Naive thymus-derived CD4-positive, alpha-beta T cell (primary cell): Measurements from ENCODE around the gene TRAPPC11. TPM values are rescaled to one million over a fixed set of nuclear protein-coding genes. Genes with fewer than 3 reads are reported as not detected.

Experiments used
- ATAC-seq: fragments of 150-1000 bp; cut with Tn5 transposase; 2 replicates; pipeline ENCODE4 v1.10.0; 2021; ENCODE audit warnings: mild to moderate bottlenecking, moderate library complexity
- CTCF ChIA-PET: fragments of 350-600 bp; sonication (Branson Sonifier 250); formaldehyde crosslinking; loops from one replicate; lab custom pipeline; 2021; ENCODE audit warnings: antibody characterized with exemption; lab: Charles Lee
- POLR2A ChIA-PET: fragments of 350-600 bp; sonication (Branson Sonifier 250); formaldehyde crosslinking; loops from one replicate; lab custom pipeline; 2021; ENCODE audit warnings: antibody characterized with exemption, inconsistent platforms; lab: Charles Lee
- DNase-seq, 9 donors: peaks; one replicate each; pipeline versions ENCODE4 v3.0.0 to v3.0.0-alpha.2; 2020 to 2022; ENCODE audit warnings: mixed read lengths in 1 of 9
- H3K27ac ChIP-seq: one replicate; pipeline ENCODE4 v1.7.0; 2013; ENCODE audit warnings: mild to moderate bottlenecking, low read depth, low read length, moderate library complexity
- H3K27me3 ChIP-seq, 2 donors: one replicate each; pipeline ENCODE4 v1.7.0; 2013; ENCODE audit warnings: low read length in 2 of 2, mild to moderate bottlenecking in 2 of 2, moderate library complexity in 2 of 2; ENCODE audit not compliant: control insufficient read depth in 2 of 2, insufficient read depth in 2 of 2
- H3K36me3 ChIP-seq, 3 experiments: 1 replicate in 2 of 3; 2 replicates in 1 of 3; pipeline ENCODE4 v1.7.0; 2013; ENCODE audit warnings: low read length in 3 of 3, mild to moderate bottlenecking in 3 of 3, moderate library complexity in 1 of 3; ENCODE audit not compliant: insufficient read depth in 3 of 3, control insufficient read depth in 2 of 3
- H3K4me1 ChIP-seq, 2 donors: one replicate each; pipeline ENCODE4 v1.7.0; 2013; ENCODE audit warnings: low read length in 2 of 2, mild to moderate bottlenecking in 2 of 2, moderate library complexity in 1 of 2; ENCODE audit not compliant: control insufficient read depth in 2 of 2, insufficient read depth in 2 of 2
- H3K4me3 ChIP-seq: 2 replicates; pipeline ENCODE4 v1.7.0; 2013; ENCODE audit warnings: mild to moderate bottlenecking, low read length
- H3K9me3 ChIP-seq, 3 experiments: 1 replicate in 2 of 3; 2 replicates in 1 of 3; pipeline ENCODE4 v1.7.0; 2013; ENCODE audit warnings: low read length in 3 of 3; ENCODE audit not compliant: control insufficient read depth in 2 of 3
- H3K27ac Mint-ChIP-seq, 9 donors: one replicate each; pipeline ENCODE4 v1.8.0; 2020 to 2022; ENCODE audit warnings: mixed read lengths in 9 of 9, mild to moderate bottlenecking in 8 of 9, moderate library complexity in 5 of 9, inconsistent platforms in 2 of 9
- H3K27me3 Mint-ChIP-seq, 5 donors: one replicate each; pipeline ENCODE4 v1.8.0; 2021 to 2022; ENCODE audit warnings: mixed read lengths in 5 of 5, mild to moderate bottlenecking in 1 of 5
- H3K36me3 Mint-ChIP-seq, 5 donors: one replicate each; pipeline ENCODE4 v1.8.0; 2020 to 2022; ENCODE audit warnings: mixed read lengths in 5 of 5, mild to moderate bottlenecking in 3 of 5, inconsistent platforms in 1 of 5
- H3K4me1 Mint-ChIP-seq, 7 donors: one replicate each; pipeline ENCODE4 v1.8.0; 2020 to 2022; ENCODE audit warnings: mixed read lengths in 7 of 7, mild to moderate bottlenecking in 3 of 7, inconsistent platforms in 1 of 7
- H3K4me3 Mint-ChIP-seq, 10 donors: one replicate each; pipeline ENCODE4 v1.8.0; 2020 to 2022; ENCODE audit warnings: mild to moderate bottlenecking in 10 of 10, mixed read lengths in 10 of 10, moderate library complexity in 6 of 10, inconsistent platforms in 2 of 10
- H3K9me3 Mint-ChIP-seq, 11 donors: one replicate each; pipeline ENCODE4 v1.8.0; 2020 to 2022; ENCODE audit warnings: mixed read lengths in 11 of 11, mild to moderate bottlenecking in 4 of 11, inconsistent platforms in 1 of 11, moderate library complexity in 1 of 11
- intact Hi-C, 2 donors: fragments of 100-400 bp; cut with micrococcal nuclease; formaldehyde crosslinking; loops; one replicate each; pipeline ENCODE4 v1.15.1; 2023
- polyA plus RNA-seq, 2 donors: library from polyadenylated mRNA; unstranded; fragments of 300-500 nt; fragmentation: Illumina TruSeq; gene quantifications; one replicate each; pipeline ENCODE4 v1.2.3, GENCODE V29; 2021
- total RNA-seq, 6 experiments: library from RNA in 5 of 6; stranded (reverse) in 5 of 6; gene quantifications; 1 replicate in 5 of 6; 2 replicates in 1 of 6; pipeline ENCODE4 v1.2.3 and lab custom pipeline; 2021 to 2026

The TRAPPC11 gene
- total and polyA plus RNA-seq, 7 experiments from 2014 or later = 20.1 to 48.8 (median 33.6) TPM

DNA sequence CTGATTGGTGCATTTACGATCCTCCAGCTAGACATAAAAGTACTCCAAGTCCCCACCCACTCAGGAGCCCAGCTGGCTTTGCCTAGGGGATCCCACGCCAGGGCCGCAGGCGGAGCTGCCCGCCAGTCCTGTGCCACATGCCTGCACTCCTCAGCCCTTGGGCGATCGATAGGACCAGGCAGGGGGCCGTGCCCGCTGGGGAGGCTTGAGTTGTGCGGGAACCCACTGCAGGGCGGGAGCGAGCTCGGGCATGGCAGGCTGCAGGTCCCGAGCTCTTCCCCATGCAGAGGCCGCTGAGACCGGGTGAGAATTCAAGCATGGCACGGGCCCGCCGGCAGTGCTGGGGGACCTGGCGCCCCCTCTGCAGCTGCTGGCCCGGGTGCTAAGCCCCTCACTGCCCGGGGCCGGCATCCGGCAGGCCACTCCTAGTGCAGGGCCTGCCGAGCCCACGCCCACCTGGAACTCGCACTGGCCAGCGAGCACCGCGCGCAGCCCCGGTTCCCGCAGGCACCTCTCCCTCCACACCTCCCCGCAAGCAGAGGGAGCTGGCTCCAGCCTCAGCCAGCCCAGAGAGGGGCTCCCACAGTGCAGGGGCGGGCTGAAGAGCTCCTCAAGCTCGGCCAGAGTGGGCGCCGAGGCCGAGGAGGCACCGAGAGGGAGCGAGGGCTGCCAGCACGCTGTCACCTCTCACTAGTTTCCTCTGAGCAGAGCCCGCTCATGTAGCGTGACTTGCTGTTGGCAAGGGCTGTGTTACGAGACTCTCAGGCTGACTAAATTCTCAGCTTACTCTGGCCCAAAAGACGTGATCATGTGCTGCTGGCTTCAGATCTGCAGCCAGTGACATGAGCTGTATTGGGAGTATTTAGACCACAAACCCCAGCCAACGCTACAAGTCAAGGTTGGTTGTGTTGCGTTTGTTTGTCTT lies 87.5 kb downstream of the TRAPPC11 start:
- no peak overlapping the region for H3K4me3 Mint-ChIP-seq
- peaks cover 0 to 5% (median 0%) of the 10 kb centered on the region in 11 donors for H3K9me3 Mint-ChIP-seq
- no peak overlapping the region for H3K27ac Mint-ChIP-seq
- intact Hi-C loops = no loop called here
- DNase-seq (no peak), ATAC-seq (no peak)
- no peak overlapping the region for H3K27ac ChIP-seq
- no peaks in the 10 kb centered on the region for H3K4me1 ChIP-seq
- H3K4me3 ChIP-seq = no peak overlapping the region
- H3K36me3 ChIP-seq = no peaks in the 10 kb centered on the region
- POLR2A ChIA-PET = no interaction called here
- no peaks in the 10 kb centered on the region for H3K27me3 ChIP-seq
- CTCF ChIA-PET = no interaction called here
- no peaks in the 10 kb centered on the region for H3K4me1 Mint-ChIP-seq
- no peaks in the 10 kb centered on the region for H3K9me3 ChIP-seq
- H3K36me3 Mint-ChIP-seq = no peaks in the 10 kb centered on the region
- H3K27me3 Mint-ChIP-seq = peaks cover 5 to 22% (median 10%) of the 10 kb centered on the region in 5 donors

- Histone ChIP-seq H3K36me3 (no peaks in the 10 kb centered on the region), H3K9me3 (no peaks in the 10 kb centered on the region), H3K27me3 (no peaks in the 10 kb centered on the region), H3K27ac (no peak overlapping the region), H3K4me3 (no peak overlapping the region), H3K4me1 (no peaks in the 10 kb centered on the region)
- Mint-ChIP-seq H3K9me3 (peaks cover 0 to 5% (median 0%) of the 10 kb centered on the region in 11 donors), H3K4me1 (no peaks in the 10 kb centered on the region), H3K36me3 (no peaks in the 10 kb centered on the region), H3K27me3 (peaks cover 4 to 15% (median 10%) of the 10 kb centered on the region in 5 donors), H3K27ac (no peak overlapping the region), H3K4me3 (no peak overlapping the region)
- DNase-seq = no peak
- intact Hi-C loops = no loop called here
- ATAC-seq = no peak
- ChIA-PET CTCF (no interaction called here), POLR2A (no interaction called here)
These were observed 88.3 kb downstream of the TRAPPC11 start for GRCh38 chr4:183747380-183747779.

GRCh38 chr4:183747931-183748670 lies 89.0 kb downstream of the TRAPPC11 start:
- ATAC-seq = no peak
- Histone ChIP-seq H3K9me3 (no peaks in the 10 kb centered on the region), H3K4me3 (no peak overlapping the region), H3K36me3 (no peaks in the 10 kb centered on the region), H3K27me3 (no peaks in the 10 kb centered on the region), H3K27ac (no peak overlapping the region), H3K4me1 (no peaks in the 10 kb centered on the region)
- no peaks in the 10 kb centered on the region for H3K36me3 Mint-ChIP-seq
- no peak for DNase-seq
- intact Hi-C loops = no loop called here
- no peaks in the 10 kb centered on the region for H3K4me1 Mint-ChIP-seq
- H3K27ac Mint-ChIP-seq = no peak overlapping the region
- H3K9me3 Mint-ChIP-seq = peaks cover 0 to 5% (median 0%) of the 10 kb centered on the region in 11 donors
- H3K4me3 Mint-ChIP-seq = no peak overlapping the region
- POLR2A ChIA-PET = no interaction called here
- peaks cover 6 to 19% (median 9%) of the 10 kb centered on the region in 5 donors for H3K27me3 Mint-ChIP-seq
- CTCF ChIA-PET = no interaction called here

DNA sequence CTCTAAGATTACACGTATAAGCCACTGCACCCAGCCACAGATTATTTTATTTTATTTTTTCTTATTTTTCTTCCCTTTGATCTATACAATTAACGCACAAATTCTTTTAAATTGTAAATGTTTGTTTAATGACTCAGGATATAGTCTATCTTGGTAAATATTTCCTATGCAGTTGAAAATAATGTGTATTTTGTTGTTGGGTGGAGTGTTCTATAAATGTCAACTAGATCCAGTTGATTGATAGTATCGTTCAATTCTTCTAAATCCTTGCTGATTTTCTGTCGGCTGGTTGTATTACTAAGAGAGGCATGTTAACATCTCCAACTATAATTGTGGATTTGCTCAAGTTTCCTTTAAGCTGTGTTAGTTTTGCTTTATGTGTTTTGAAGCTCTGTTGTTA lies 92.0 kb downstream of the TRAPPC11 start:
- ChIA-PET POLR2A (no interaction called here), CTCF (interaction anchor here (0.7 kb wide), 1 partner anchor 345 kb away, joined by 3 read pairs; no protein-coding TSS in a partner anchor)
- intact Hi-C loops = no loop called here
- DNase-seq = no peak
- Histone ChIP-seq H3K27me3 (no peaks in the 10 kb centered on the region), H3K36me3 (no peaks in the 10 kb centered on the region), H3K4me3 (no peak overlapping the region), H3K27ac (no peak overlapping the region), H3K4me1 (no peaks in the 10 kb centered on the region), H3K9me3 (no peaks in the 10 kb centered on the region)
- no peak overlapping the region for H3K27ac Mint-ChIP-seq
- H3K27me3 Mint-ChIP-seq = peaks cover 4 to 13% (median 11%) of the 10 kb centered on the region in 5 donors
- no peak overlapping the region for H3K4me3 Mint-ChIP-seq
- no peaks in the 10 kb centered on the region for H3K4me1 Mint-ChIP-seq
- no peak for ATAC-seq
- H3K9me3 Mint-ChIP-seq = peaks cover 0 to 5% (median 0%) of the 10 kb centered on the region in 11 donors
- H3K36me3 Mint-ChIP-seq = no peaks in the 10 kb centered on the region

- ChIA-PET POLR2A (no interaction called here), CTCF (no interaction called here)
- Histone ChIP-seq H3K27me3 (no peaks in the 10 kb centered on the region), H3K4me3 (no peak overlapping the region), H3K27ac (no peak overlapping the region), H3K4me1 (no peaks in the 10 kb centered on the region), H3K36me3 (no peaks in the 10 kb centered on the region), H3K9me3 (no peaks in the 10 kb centered on the region)
- ATAC-seq (no peak), DNase-seq (no peak)
- Mint-ChIP-seq H3K4me1 (no peaks in the 10 kb centered on the region), H3K9me3 (peaks cover 0 to 5% (median 0%) of the 10 kb centered on the region in 11 donors), H3K36me3 (no peaks in the 10 kb centered on the region), H3K27ac (no peak overlapping the region), H3K4me3 (no peak overlapping the region), H3K27me3 (peaks cover 4 to 30% (median 19%) of the 10 kb centered on the region in 5 donors)
- intact Hi-C loops = no loop called here
These were observed 96.5 kb downstream of the TRAPPC11 start for GRCh38 chr4:183755596-183755995.

DNA sequence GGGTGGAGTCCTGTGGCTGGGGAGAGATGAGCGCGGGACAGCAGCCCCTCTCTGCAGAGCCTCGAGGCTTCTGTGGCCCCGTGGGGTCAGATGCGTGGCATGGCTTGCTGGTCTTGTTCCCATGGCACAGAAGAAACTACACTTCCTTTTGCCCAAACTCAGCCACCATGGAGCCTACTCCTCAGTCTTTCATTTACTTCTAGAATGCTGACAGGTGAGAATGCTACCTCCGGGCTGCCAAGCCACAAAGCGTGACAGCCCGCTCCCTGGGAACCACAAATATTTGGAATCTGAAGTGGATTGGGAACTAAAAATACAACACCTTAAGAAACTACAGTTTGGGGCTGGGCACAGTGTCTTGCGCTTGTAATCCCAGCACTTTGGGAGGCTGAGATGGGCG lies 98.0 kb downstream of the TRAPPC11 start:
- Histone ChIP-seq H3K4me3 (no peak overlapping the region), H3K9me3 (no peaks in the 10 kb centered on the region), H3K27me3 (no peaks in the 10 kb centered on the region), H3K27ac (no peak overlapping the region), H3K4me1 (no peaks in the 10 kb centered on the region), H3K36me3 (no peaks in the 10 kb centered on the region)
- H3K9me3 Mint-ChIP-seq = peaks cover 0 to 2% (median 0%) of the 10 kb centered on the region in 11 donors
- no peak for DNase-seq
- ChIA-PET POLR2A (no interaction called here), CTCF (no interaction called here)
- intact Hi-C loops = no loop called here
- ATAC-seq = no peak
- no peaks in the 10 kb centered on the region for H3K4me1 Mint-ChIP-seq
- H3K36me3 Mint-ChIP-seq = no peaks in the 10 kb centered on the region
- H3K4me3 Mint-ChIP-seq = no peak overlapping the region
- H3K27me3 Mint-ChIP-seq = peaks cover 5 to 29% (median 11%) of the 10 kb centered on the region in 5 donors
- H3K27ac Mint-ChIP-seq = no peak overlapping the region
